ENCODE results near the gene OR51B6. TPM values are rescaled to one million over a fixed set of nuclear protein-coding genes. Genes with fewer than 3 reads are reported as not detected.

Gene OR51B6, protein sequence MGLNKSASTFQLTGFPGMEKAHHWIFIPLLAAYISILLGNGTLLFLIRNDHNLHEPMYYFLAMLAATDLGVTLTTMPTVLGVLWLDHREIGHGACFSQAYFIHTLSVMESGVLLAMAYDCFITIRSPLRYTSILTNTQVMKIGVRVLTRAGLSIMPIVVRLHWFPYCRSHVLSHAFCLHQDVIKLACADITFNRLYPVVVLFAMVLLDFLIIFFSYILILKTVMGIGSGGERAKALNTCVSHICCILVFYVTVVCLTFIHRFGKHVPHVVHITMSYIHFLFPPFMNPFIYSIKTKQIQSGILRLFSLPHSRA
- total RNA-seq: not detected in 2 replicates

GRCh38 chr11:5351208-5351607 lies at the start of gene OR51B6:
Gene OR51B6 (plus strand): TSS chr11:5351508. CDS start chr11:5351508, 0 bp downstream.

GRCh38 chr11:5301846-5302245 lies 49.5 kb upstream of the OR51B6 start, which contains the start of gene OR51B4:
Gene OR51B4 (minus strand): TSS chr11:5301946. CDS start chr11:5301946, 0 bp downstream.

DNA sequence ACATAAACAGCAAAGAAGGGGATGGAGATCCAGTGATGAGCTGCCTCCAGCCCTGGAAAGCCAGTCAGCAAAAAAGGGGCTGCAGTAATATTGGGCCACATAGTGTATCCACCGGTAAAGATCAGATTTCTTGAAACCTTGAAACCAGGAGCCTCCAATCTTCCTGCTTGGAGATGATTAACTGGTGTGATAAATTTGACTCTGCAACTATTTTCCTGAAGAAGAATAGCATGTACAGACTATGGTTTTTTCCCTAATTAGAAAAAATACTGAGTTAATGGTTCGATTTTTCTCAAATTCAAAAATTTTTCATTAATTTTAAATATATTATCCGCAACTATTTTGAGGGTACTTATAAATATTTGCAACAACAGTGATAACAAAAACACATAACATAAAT lies 27.1 kb upstream of the OR51B6 start, which contains the start of gene OR51B2:
OR51B2 (minus strand) TSS at position 101 of the 400 bp plus-strand sequence; CDS start at position 101, 0 bp downstream.

GRCh38 chr11:5343474-5344335 lies 7.6 kb upstream of the OR51B6 start, which contains the start of gene OR51B5:
Gene OR51B5 (minus strand): TSS chr11:5343524. CDS start chr11:5343524, 0 bp downstream.

GRCh38 chr11:5383576-5383975 lies 32.3 kb downstream of the OR51B6 start, which contains the start of gene OR51M1:
Gene OR51M1 (plus strand): TSS chr11:5383812. CDS start chr11:5389399, 5,587 bp downstream.

Other genes with a start within 250 kb of the OR51B6 start
- gene OR52A5, start 213.2 kb upstream of the OR51B6 start, total RNA-seq: not detected in 2 replicates
- gene OR52A1, start 196.8 kb upstream of the OR51B6 start, total RNA-seq: not detected in 2 replicates
- gene OR51V1, start 150.8 kb upstream of the OR51B6 start, total RNA-seq: not detected in 2 replicates
- not detected in 2 replicates for gene HBB, start 124.4 kb upstream of the OR51B6 start, total RNA-seq
- not detected in 2 replicates for gene HBD, start 117.0 kb upstream of the OR51B6 start, total RNA-seq
- gene HBG1, start 101.7 kb upstream of the OR51B6 start, total RNA-seq: not detected in 2 replicates
- not detected in 2 replicates for gene HBG2, start 96.7 kb upstream of the OR51B6 start, total RNA-seq
- gene HBE1, start 81.6 kb upstream of the OR51B6 start, total RNA-seq: not detected in 2 replicates
- not detected in 2 replicates for gene OR51B4, start 49.6 kb upstream of the OR51B6 start, total RNA-seq
- not detected in 2 replicates for gene OR51B2, start 27.2 kb upstream of the OR51B6 start, total RNA-seq
- not detected in 2 replicates for gene OR51B5, start 8.0 kb upstream of the OR51B6 start, total RNA-seq
- gene OR51M1, start 32.3 kb downstream of the OR51B6 start, total RNA-seq: not detected in 2 replicates
- gene OR51Q1, start 70.6 kb downstream of the OR51B6 start, total RNA-seq: not detected in 2 replicates
- gene OR51I1, start 90.0 kb downstream of the OR51B6 start, total RNA-seq: not detected in 2 replicates
- not detected in 2 replicates for gene OR51I2, start 97.8 kb downstream of the OR51B6 start, total RNA-seq
- gene OR52D1, start 137.2 kb downstream of the OR51B6 start, total RNA-seq: not detected in 2 replicates
- not detected in 2 replicates for gene UBQLN3, start 158.4 kb downstream of the OR51B6 start, total RNA-seq
- 0.25 TPM in 1 of 2 replicates, not detected in the other for gene UBQLNL, start 165.2 kb downstream of the OR51B6 start, total RNA-seq
- not detected in 2 replicates for gene OR52H1, start 197.0 kb downstream of the OR51B6 start, total RNA-seq
- not detected in 2 replicates for gene OR52B6, start 229.4 kb downstream of the OR51B6 start, total RNA-seq
- gene TRIM6, start 245.1 kb downstream of the OR51B6 start, total RNA-seq: 4.7 and 6.6 TPM in 2 replicates